Neural progenitor cell (in vitro differentiated cells): ENCODE results near the gene DLG2. TPM values are rescaled to one million over a fixed set of nuclear protein-coding genes. Genes with fewer than 3 reads are reported as not detected.

Source experiments
- DNase-seq: peaks from one replicate; pipeline ENCODE4 v3.0.0-alpha.2; 2016; ENCODE audit warnings: low spot score
- H2AFZ ChIP-seq: fragments of 200-600 bp; sonication (generic); replicated peaks from 2 replicates; pipeline ENCODE4 v1.6.1; 2016; ENCODE audit warnings: antibody characterized with exemption
- H3F3A ChIP-seq: fragments of 200-600 bp; sonication (generic); 2 replicates; pipeline ENCODE4 v1.6.1; 2016; ENCODE audit warnings: antibody characterized with exemption, low read depth
- H3K27ac ChIP-seq: fragments of 200-600 bp; sonication (generic); 2 replicates; pipeline ENCODE4 v1.5.1; 2016; ENCODE audit warnings: mild to moderate bottlenecking
- H3K27me3 ChIP-seq: fragments of 200-600 bp; sonication (generic); 2 replicates; pipeline ENCODE4 v1.6.1; 2016; ENCODE audit warnings: mild to moderate bottlenecking, moderate library complexity
- H3K36me3 ChIP-seq: fragments of 200-600 bp; sonication (generic); 2 replicates; pipeline ENCODE4 v1.5.1; 2016
- H3K4me1 ChIP-seq: fragments of 200-600 bp; sonication (generic); 2 replicates; pipeline ENCODE4 v1.6.1; 2016; ENCODE audit warnings: mixed run types
- H3K4me2 ChIP-seq: fragments of 200-600 bp; sonication (generic); 2 replicates; pipeline ENCODE4 v1.6.1; 2016
- H3K4me3 ChIP-seq: fragments of 200-600 bp; sonication (generic); 2 replicates; pipeline ENCODE4 v1.5.1; 2016
- H3K79me2 ChIP-seq: fragments of 200-600 bp; sonication (generic); 2 replicates; pipeline ENCODE4 v1.6.1; 2016; ENCODE audit warnings: low read depth
- H3K9ac ChIP-seq: fragments of 200-600 bp; sonication (generic); 2 replicates; pipeline ENCODE4 v1.6.1; 2016
- H3K9me3 ChIP-seq: fragments of 200-600 bp; sonication (generic); 2 replicates; pipeline ENCODE4 v1.5.1; 2016; ENCODE audit warnings: low read depth
- H4K20me1 ChIP-seq: fragments of 200-600 bp; sonication (generic); 2 replicates; pipeline ENCODE4 v1.6.1; 2016; ENCODE audit warnings: low read depth
- H3K27ac Mint-ChIP-seq: 3 replicates; pipeline ENCODE4 v1.8.0; 2021; ENCODE audit warnings: mixed read lengths
- H3K27me3 Mint-ChIP-seq: 2 replicates; pipeline ENCODE4 v1.8.0; 2022; ENCODE audit warnings: low read depth, mild to moderate bottlenecking, inconsistent platforms, moderate library complexity, mixed read lengths; ENCODE audit not compliant: insufficient read depth
- H3K36me3 Mint-ChIP-seq: 3 replicates; pipeline ENCODE4 v1.8.0; 2021; ENCODE audit warnings: mixed read lengths
- H3K4me1 Mint-ChIP-seq: 3 replicates; pipeline ENCODE4 v1.8.0; 2021; ENCODE audit warnings: mixed read lengths
- H3K4me3 Mint-ChIP-seq: 3 replicates; pipeline ENCODE4 v1.8.0; 2021; ENCODE audit warnings: mild to moderate bottlenecking, moderate library complexity, mixed read lengths
- H3K9me3 Mint-ChIP-seq: 3 replicates; pipeline ENCODE4 v1.8.0; 2020; ENCODE audit warnings: mixed read lengths
- EZH2 ChIP-seq: fragments of 200-600 bp; sonication (generic); IDR thresholded peaks from 2 replicates; pipeline ENCODE4 v1.6.1; 2017; ENCODE audit warnings: antibody characterized with exemption, mild to moderate bottlenecking, moderate library complexity
- EZH2phosphoT487 ChIP-seq: fragments of 200-600 bp; sonication (generic); IDR thresholded peaks from 2 replicates; pipeline ENCODE4 v1.6.1; 2017; ENCODE audit warnings: antibody characterized with exemption
- total RNA-seq: library from RNA; depleted of rRNA; stranded (reverse); fragments of >200 nt; gene quantifications from 2 replicates; pipeline ENCODE4 v1.2.3, GENCODE V29; 2015; ENCODE audit warnings: low replicate concordance
- TF ChIP-seq, protein P1 (sequence below): fragments of 200-600 bp; sonication (generic); IDR thresholded peaks from 2 replicates; pipeline ENCODE4 v1.5.1; 2017; ENCODE audit warnings: antibody characterized with exemption, mild to moderate bottlenecking

The DLG2 gene
- total RNA-seq, 1 donor from 2014 or later, result 7.5 TPM

DNA sequence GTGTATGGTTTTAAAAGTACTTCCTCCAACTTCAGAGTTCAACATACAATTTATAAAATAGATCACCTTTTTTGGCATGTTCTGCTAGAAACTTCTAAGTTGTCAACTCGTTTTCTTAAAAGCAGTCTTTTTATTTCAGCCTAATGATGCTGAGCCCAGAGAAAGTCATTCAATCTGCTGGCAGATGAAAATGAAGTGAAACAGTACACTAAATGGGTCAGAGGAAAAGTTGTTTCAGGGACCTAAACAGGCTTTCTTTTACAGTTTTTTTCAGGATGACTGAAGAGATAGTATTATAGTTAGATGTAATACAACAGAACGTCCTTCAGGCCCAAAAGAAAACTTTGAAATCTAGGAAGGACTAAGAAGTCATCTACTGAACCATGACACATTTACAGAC lies 1498.3 kb downstream of the DLG2 start:
- H3K4me3 Mint-ChIP-seq, result no peak overlapping the region
- H3K9me3 ChIP-seq, result no peaks in the 10 kb centered on the region
- no peak for DNase-seq
- no peak overlapping the region for H3K27ac Mint-ChIP-seq
- H4K20me1 ChIP-seq, result no peaks in the 10 kb centered on the region
- no peak overlapping the region for H3K4me3 ChIP-seq
- no peaks in the 10 kb centered on the region for H3F3A ChIP-seq
- H3K4me2 ChIP-seq, result no peak overlapping the region
- no peaks in the 10 kb centered on the region for H3K36me3 ChIP-seq
- H3K4me1 Mint-ChIP-seq, result no peaks in the 10 kb centered on the region
- no peak overlapping the region for H3K9ac ChIP-seq
- no peak overlapping the region for H3K27ac ChIP-seq
- no peaks in the 10 kb centered on the region for H3K27me3 ChIP-seq
- no peaks in the 10 kb centered on the region for H3K36me3 Mint-ChIP-seq
- no peaks in the 10 kb centered on the region for H3K9me3 Mint-ChIP-seq
- no peaks in the 10 kb centered on the region for H3K27me3 Mint-ChIP-seq
- H3K4me1 ChIP-seq, result no peaks in the 10 kb centered on the region
- TF ChIP-seq EZH2phosphoT487 (no peak), EZH2 (no peak)
- TF ChIP-seq, protein P1, sequence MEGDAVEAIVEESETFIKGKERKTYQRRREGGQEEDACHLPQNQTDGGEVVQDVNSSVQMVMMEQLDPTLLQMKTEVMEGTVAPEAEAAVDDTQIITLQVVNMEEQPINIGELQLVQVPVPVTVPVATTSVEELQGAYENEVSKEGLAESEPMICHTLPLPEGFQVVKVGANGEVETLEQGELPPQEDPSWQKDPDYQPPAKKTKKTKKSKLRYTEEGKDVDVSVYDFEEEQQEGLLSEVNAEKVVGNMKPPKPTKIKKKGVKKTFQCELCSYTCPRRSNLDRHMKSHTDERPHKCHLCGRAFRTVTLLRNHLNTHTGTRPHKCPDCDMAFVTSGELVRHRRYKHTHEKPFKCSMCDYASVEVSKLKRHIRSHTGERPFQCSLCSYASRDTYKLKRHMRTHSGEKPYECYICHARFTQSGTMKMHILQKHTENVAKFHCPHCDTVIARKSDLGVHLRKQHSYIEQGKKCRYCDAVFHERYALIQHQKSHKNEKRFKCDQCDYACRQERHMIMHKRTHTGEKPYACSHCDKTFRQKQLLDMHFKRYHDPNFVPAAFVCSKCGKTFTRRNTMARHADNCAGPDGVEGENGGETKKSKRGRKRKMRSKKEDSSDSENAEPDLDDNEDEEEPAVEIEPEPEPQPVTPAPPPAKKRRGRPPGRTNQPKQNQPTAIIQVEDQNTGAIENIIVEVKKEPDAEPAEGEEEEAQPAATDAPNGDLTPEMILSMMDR, result no peak
- H2AFZ ChIP-seq, result no peak overlapping the region
- no peaks in the 10 kb centered on the region for H3K79me2 ChIP-seq

DNA sequence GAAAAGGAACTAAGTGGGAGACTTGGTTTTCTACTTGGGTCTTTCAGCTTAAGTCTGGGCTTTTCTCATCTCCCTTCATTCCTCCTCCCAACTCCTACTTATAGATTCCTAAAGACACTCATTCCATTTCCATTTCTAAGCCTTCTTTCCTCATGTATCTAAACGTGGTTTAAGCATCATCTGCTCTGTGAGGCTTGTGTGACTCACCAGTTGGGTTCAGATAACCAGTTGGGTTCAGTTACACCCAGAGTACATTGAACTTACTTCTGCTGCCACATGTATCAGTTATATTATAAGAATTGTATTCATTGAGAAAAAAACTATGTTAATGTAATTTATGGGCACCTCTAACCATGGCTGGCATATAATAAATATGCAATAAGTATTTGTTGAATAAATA lies 1509.8 kb downstream of the DLG2 start:
- Histone ChIP-seq H3K27me3 (no peaks in the 10 kb centered on the region), H3K4me2 (no peak overlapping the region), H4K20me1 (no peaks in the 10 kb centered on the region), H3K36me3 (no peaks in the 10 kb centered on the region), H3K27ac (no peak overlapping the region), H3K4me3 (no peak overlapping the region), H2AFZ (no peak overlapping the region), H3F3A (no peaks in the 10 kb centered on the region), H3K9me3 (no peaks in the 10 kb centered on the region), H3K9ac (no peak overlapping the region), H3K4me1 (no peaks in the 10 kb centered on the region), H3K79me2 (no peaks in the 10 kb centered on the region)
- H3K9me3 Mint-ChIP-seq, result no peaks in the 10 kb centered on the region
- H3K27me3 Mint-ChIP-seq, result no peaks in the 10 kb centered on the region
- no peaks in the 10 kb centered on the region for H3K36me3 Mint-ChIP-seq
- H3K27ac Mint-ChIP-seq, result no peak overlapping the region
- DNase-seq, result no peak
- H3K4me3 Mint-ChIP-seq, result no peak overlapping the region
- peaks cover 2% of the 10 kb centered on the region for H3K4me1 Mint-ChIP-seq
- TF ChIP-seq EZH2 (no peak), EZH2phosphoT487 (no peak)
- TF ChIP-seq, protein P1, result no peak

DNA sequence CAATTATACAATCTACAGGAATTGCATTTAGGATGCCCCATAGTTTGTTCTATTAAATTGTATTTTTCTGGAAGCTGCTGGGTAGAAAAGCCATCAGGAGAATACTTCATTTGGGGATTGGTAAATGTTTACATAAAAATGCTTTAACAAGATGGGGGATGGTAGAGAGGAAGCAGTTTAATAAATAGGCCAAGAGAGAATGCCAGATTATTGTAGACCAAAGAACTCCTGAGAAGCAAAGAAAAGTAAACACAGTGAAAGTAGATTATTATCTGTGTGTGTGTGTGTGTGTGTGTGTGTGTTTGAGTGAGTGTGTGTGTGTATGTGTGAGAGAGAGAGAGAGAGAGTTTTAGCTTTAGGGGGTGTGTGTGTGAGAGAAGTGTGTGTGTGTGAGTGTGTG lies 1520.6 kb downstream of the DLG2 start:
- H3K4me1 Mint-ChIP-seq, result peaks cover 20% of the 10 kb centered on the region
- H3K9me3 ChIP-seq, result no peaks in the 10 kb centered on the region
- H3K9me3 Mint-ChIP-seq, result no peaks in the 10 kb centered on the region
- peaks cover 25% of the 10 kb centered on the region for H4K20me1 ChIP-seq
- TF ChIP-seq, protein P1, result no peak
- TF ChIP-seq EZH2phosphoT487, result no peak
- TF ChIP-seq EZH2, result no peak
- H3K36me3 Mint-ChIP-seq, result no peaks in the 10 kb centered on the region
- no peak overlapping the region for H3K4me3 Mint-ChIP-seq
- no peaks in the 10 kb centered on the region for H3K36me3 ChIP-seq
- no peak overlapping the region for H3K4me3 ChIP-seq
- no peak overlapping the region for H3K4me2 ChIP-seq
- H3K27me3 ChIP-seq, result peaks cover 44% of the 10 kb centered on the region
- H3K27ac Mint-ChIP-seq, result no peak overlapping the region
- no peak for DNase-seq
- peaks cover 26% of the 10 kb centered on the region for H3K4me1 ChIP-seq
- H3K27ac ChIP-seq, result no peak overlapping the region
- no peak overlapping the region for H3K9ac ChIP-seq
- no peaks in the 10 kb centered on the region for H3K79me2 ChIP-seq
- H2AFZ ChIP-seq, result no peak overlapping the region
- peaks cover 18% of the 10 kb centered on the region for H3F3A ChIP-seq
- peaks cover 4% of the 10 kb centered on the region for H3K27me3 Mint-ChIP-seq
